Measurements from ENCODE around the gene RAB4A. TPM values are rescaled to one million over a fixed set of nuclear protein-coding genes. Genes with fewer than 3 reads are reported as not detected.
A peak's percentile ranks its signal among the peaks of the same experiment; 100 is the strongest.

The RAB4A gene
- total and polyA plus RNA-seq, 10 of the 15 experiments (the other 5 are each of a cell fraction or from before 2014, with no cell fraction given), result 4.0 to 35.8 (median 17.7) TPM

DNA sequence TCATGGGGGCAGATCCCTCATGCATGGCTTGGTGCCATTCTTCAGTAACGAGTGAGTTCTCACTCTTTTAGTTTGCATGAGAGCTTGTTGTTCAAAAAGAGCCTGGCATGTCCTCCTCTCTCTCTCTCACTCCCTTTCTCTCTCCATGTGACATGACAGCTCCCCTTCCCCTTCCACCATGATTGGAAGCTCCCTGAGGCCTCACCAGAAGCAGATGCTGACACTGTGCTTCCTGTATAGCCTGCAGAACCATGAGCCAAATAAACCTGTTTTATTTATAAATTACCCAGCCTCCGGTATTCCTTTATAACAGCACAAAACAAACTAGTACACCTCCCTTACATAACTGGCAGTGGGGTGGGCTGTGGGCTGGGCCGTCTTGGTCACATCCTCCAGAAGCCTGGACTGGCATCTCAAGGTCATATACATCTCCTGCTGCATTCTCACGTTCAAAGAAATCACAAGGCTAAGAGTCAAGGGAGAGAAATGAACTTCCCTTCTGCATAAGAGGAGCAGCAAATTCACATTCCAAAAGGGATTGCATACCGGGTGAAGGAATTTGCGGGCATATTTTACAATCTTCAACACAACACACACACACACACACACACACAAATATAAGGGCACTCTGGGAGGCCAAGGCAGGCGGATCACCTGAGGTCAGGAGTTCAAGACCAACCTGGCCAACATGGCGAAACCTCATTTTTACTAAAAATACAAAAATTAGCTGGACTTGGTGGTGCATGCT, 74.2 kb downstream of the RAB4A start (continued):
- TF ChIP-seq ASH2L (IDR thresholded peaks at IDR 0.05; ENCODE audit: borderline replicate concordance, low read depth), result no peak
- no peak for TF ChIP-seq TCF12 (IDR thresholded peaks at IDR 0.05; ENCODE audit: low read depth, low read length)
- no peak for TF ChIP-seq CBFB (IDR thresholded peaks at IDR 0.05; ENCODE audit: low read depth)
- no peak for TF ChIP-seq RAD21 (IDR thresholded peaks at IDR 0.05; ENCODE audit: insufficient read depth, low read depth, low read length)
- TF ChIP-seq EP300 (IDR thresholded peaks at IDR 0.05; ENCODE audit: borderline replicate concordance in 1 of 2, control insufficient read depth in 1 of 2, low read depth in 2 of 2, low read length in 2 of 2), result no peak

DNA sequence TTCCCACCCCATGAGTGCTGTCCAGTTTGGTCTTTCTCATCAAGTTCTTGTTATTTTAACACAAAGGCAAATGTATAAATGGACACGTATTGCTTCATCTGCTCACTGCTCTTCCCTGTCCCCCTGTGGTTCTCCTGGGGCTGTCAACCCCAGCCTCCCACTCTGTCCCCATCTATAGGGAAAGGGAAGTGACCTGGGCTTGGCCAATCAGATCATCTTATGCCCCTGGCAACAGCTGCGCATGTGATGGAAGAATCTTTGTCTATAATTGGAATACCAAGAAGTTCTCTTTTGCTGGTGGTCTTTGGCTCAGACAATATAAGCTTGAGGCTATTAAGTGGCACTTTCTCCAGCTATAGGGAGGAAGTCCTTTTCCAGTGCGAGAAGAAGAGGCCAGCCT, 76.6 kb downstream of the RAB4A start:
- Histone ChIP-seq H3K9ac (ENCODE audit: control insufficient read depth, insufficient read depth, low read length) (no peak overlapping the region), H3K4me2 (ENCODE audit: control insufficient read depth, insufficient read depth) (no peak overlapping the region), H3K36me3 (ENCODE audit: control insufficient read depth in 2 of 2, insufficient read depth in 2 of 2, low read length in 1 of 2) (no peaks in the 10 kb centered on the region), H3K4me3 (no peak overlapping the region), H3K4me1 (ENCODE audit: control insufficient read depth, insufficient read depth, low read length) (no peaks in the 10 kb centered on the region), H3K27ac (ENCODE audit: control insufficient read depth, insufficient read depth) (no peak overlapping the region), H3K79me2 (ENCODE audit: control insufficient read depth, insufficient read depth, low read length) (no peaks in the 10 kb centered on the region), H2AFZ (ENCODE audit: control insufficient read depth, low read depth, low read length) (no peak overlapping the region), H3K9me3 (replicated peaks; ENCODE audit: control insufficient read depth, insufficient read depth, low read length) (no peaks in the 10 kb centered on the region; the same call in 1 of the 3 replicates), H3K27me3 (replicated peaks in 1 of 2; ENCODE audit: control insufficient read depth in 2 of 2, insufficient read depth in 2 of 2, low read length in 1 of 2) (peaks cover 0 to 2% of the 10 kb centered on the region in 2 experiments; a peak in 2 of 4 replicates), H4K20me1 (ENCODE audit: control insufficient read depth, insufficient read depth) (no peaks in the 10 kb centered on the region)
- ATAC-seq (no peak), FAIRE-seq (no peak), DNase-seq (ENCODE audit: low read depth, low spot score) (no peak)
- in situ Hi-C loops (cut with MboI), result no loop called here
- intact Hi-C loops (cut with micrococcal nuclease; ENCODE audit: unreplicated experiment), result no loop called here
- RAD21 ChIA-PET (ENCODE audit: unreplicated experiment), result no interaction called here
- POLR2A ChIA-PET, result no interaction called here
- SMC1A ChIA-PET (ENCODE audit: uncharacterized antibody, unreplicated experiment), result interaction anchor here (0.9 kb wide), 1 partner anchor 20 kb away, joined by 3 read pairs; no protein-coding TSS in a partner anchor
- CTCF ChIA-PET, result interaction anchor here (1.7 kb wide), 1 partner anchor 9 kb away, joined by 4 read pairs; no protein-coding TSS in a partner anchor
- TF ChIP-seq MTA3 (IDR thresholded peaks at IDR 0.05; ENCODE audit: borderline replicate concordance, low read length) (no peak), FOXM1 (IDR thresholded peaks at IDR 0.05; ENCODE audit: low read depth, low read length) (no peak), CEBPB (IDR thresholded peaks at IDR 0.05; ENCODE audit: borderline replicate concordance in 1 of 2, low read depth in 2 of 2, low read length in 2 of 2) (no peak), E4F1 (IDR thresholded peaks at IDR 0.05; ENCODE audit: borderline replicate concordance, partially characterized antibody) (no peak), FOXK2 (IDR thresholded peaks at IDR 0.05) (no peak), RFX5 (IDR thresholded peaks at IDR 0.05; ENCODE audit: low read depth, low read length) (peak; percentile 72), IRF4 (IDR thresholded peaks at IDR 0.05; ENCODE audit: low read depth, low read length) (no peak), SMC3 (IDR thresholded peaks at IDR 0.05; ENCODE audit: borderline replicate concordance, low read length) (no peak)
- no TSS peak for BruUV-seq (replicated peaks)
- 69% methylated on average over 3 of the region's 3 CpGs for WGBS (ENCODE audit: insufficient coverage, insufficient replicate concordance, low lambda C conversion rate, missing lambda C conversion rate)
